Bronchial epithelial cell (primary cell): ENCODE measurements around the gene CAMK2A. TPM values are rescaled to one million over a fixed set of nuclear protein-coding genes. Genes with fewer than 3 reads are reported as not detected.
"Not testable (repeated sequence)": the region's sequence is repeated elsewhere in the genome, so short reads cannot be mapped to it uniquely, and the experiment has no call there.

Experiments
- DNase-seq: peaks from one replicate; pipeline ENCODE4 v3.0.0-alpha.2; 2010; ENCODE audit warnings: low read depth
- FAIRE-seq: peaks from 2 replicates; lab custom pipeline; 2011; peaks lifted over from hg19 to GRCh38; lab: Jason Lieb, UNC
- H3K27me3 ChIP-seq: 2 replicates; pipeline ENCODE4 v1.5.1; 2011; ENCODE audit warnings: low read length; ENCODE audit not compliant: control insufficient read depth, insufficient read depth
- H3K36me3 ChIP-seq: 2 replicates; pipeline ENCODE4 v1.5.1; 2011; ENCODE audit warnings: low read length; ENCODE audit not compliant: control insufficient read depth, insufficient read depth
- H3K4me3 ChIP-seq: 2 replicates; pipeline ENCODE4 v1.5.1; 2011; ENCODE audit warnings: mild to moderate bottlenecking, low read depth, low read length, control low read depth
- CTCF ChIP-seq: IDR thresholded peaks from 2 replicates; pipeline ENCODE4 v1.5.1; 2011; ENCODE audit warnings: mild to moderate bottlenecking, moderate library complexity, low read length, control low read depth, inconsistent platforms; ENCODE audit not compliant: insufficient read depth, severe bottlenecking
- total RNA-seq: library from RNA; depleted of rRNA; stranded (reverse); fragments of >200 nt; gene quantifications from 2 replicates; pipeline ENCODE4 v1.2.1, GENCODE V29; 2014

The CAMK2A gene
- total RNA-seq, 1 donor from 2014 or later = under 0.01 TPM

GRCh38 chr5:150236981-150237754 is 52.4 kb downstream of the CAMK2A start:
- TF ChIP-seq CTCF = no peak
- no peak overlapping the region for H3K4me3 ChIP-seq
- no peaks in the 10 kb centered on the region for H3K36me3 ChIP-seq
- FAIRE-seq = no peak
- DNase-seq = no peak
- H3K27me3 ChIP-seq = peaks cover 5% of the 10 kb centered on the region

GRCh38 chr5:150236313-150236712 is 53.3 kb downstream of the CAMK2A start:
- no peak for TF ChIP-seq CTCF
- Histone ChIP-seq H3K4me3 (no peak overlapping the region), H3K36me3 (no peaks in the 10 kb centered on the region), H3K27me3 (peaks cover 5% of the 10 kb centered on the region)
- no peak for FAIRE-seq
- DNase-seq = no peak

- H3K4me3 ChIP-seq = no peak overlapping the region
- DNase-seq (no peak), FAIRE-seq (no peak)
- H3K36me3 ChIP-seq = no peaks in the 10 kb centered on the region
- TF ChIP-seq CTCF = no peak
- peaks cover 3% of the 10 kb centered on the region for H3K27me3 ChIP-seq
These were observed 54.1 kb downstream of the CAMK2A start for GRCh38 chr5:150235500-150235854.

- DNase-seq (no peak), FAIRE-seq (no peak)
- TF ChIP-seq CTCF = no peak
- H3K36me3 ChIP-seq = no peaks in the 10 kb centered on the region
- H3K27me3 ChIP-seq = peaks cover 3% of the 10 kb centered on the region
- H3K4me3 ChIP-seq = no peak overlapping the region
These were observed 54.7 kb downstream of the CAMK2A start for GRCh38 chr5:150234576-150235499.

- FAIRE-seq, H3K4me3 ChIP-seq, H3K36me3 ChIP-seq, DNase-seq, H3K27me3 ChIP-seq: not testable (repeated sequence)
These were observed 55.9 kb downstream of the CAMK2A start for GRCh38 chr5:150233706-150234105.

- Histone ChIP-seq H3K36me3 (no peaks in the 10 kb centered on the region), H3K27me3 (no peaks in the 10 kb centered on the region), H3K4me3 (no peak overlapping the region)
- DNase-seq (no peak), FAIRE-seq (peak; percentile 7)
- TF ChIP-seq CTCF = no peak
These were observed 58.7 kb downstream of the CAMK2A start for GRCh38 chr5:150230842-150231241.
